ENCODE results near the gene NDUFB11. TPM values are rescaled to one million over a fixed set of nuclear protein-coding genes. Genes with fewer than 3 reads are reported as not detected.

NDUFB11 gene
- total RNA-seq: 63.6 and 65.7 TPM in 2 replicates

GRCh38 chrX:47144626-47145394, at the start of gene NDUFB11, which contains the start of gene RBM10:
NDUFB11 (minus strand) TSS chrX:47144702; CDS start chrX:47144679, 23 bp downstream.
RBM10 (plus strand) TSS chrX:47145221; CDS start chrX:47147482, 2,261 bp downstream.

GRCh38 chrX:47193475-47194193, 49.1 kb upstream of the NDUFB11 start, which contains the start of gene UBA1:
UBA1 (plus strand) TSS chrX:47193829; CDS start chrX:47198803, 4,974 bp downstream.

Other genes starting within 250 kb of the NDUFB11 start
- 4.4 and 4.5 TPM in 2 replicates for gene JADE3, start 232.3 kb downstream of the NDUFB11 start, total RNA-seq
- 4.5 and 5.2 TPM in 2 replicates for gene RGN, start 66.3 kb downstream of the NDUFB11 start, total RNA-seq
- gene RBM10, start 519 bp upstream of the NDUFB11 start, total RNA-seq: 54.0 and 56.7 TPM in 2 replicates
- gene UBA1, start 49.1 kb upstream of the NDUFB11 start, total RNA-seq: 177 and 188 TPM in 2 replicates
- 102 and 113 TPM in 2 replicates for gene CDK16, start 74.0 kb upstream of the NDUFB11 start, total RNA-seq
- 49.3 and 51.9 TPM in 2 replicates for gene USP11, start 88.3 kb upstream of the NDUFB11 start, total RNA-seq
- gene ZNF157, start 225.9 kb upstream of the NDUFB11 start, total RNA-seq: under 0.01 and 0.17 TPM in 2 replicates

Data from smooth muscle cell of trachea (primary cell).